ENCODE measurements around the gene CSF2.

Gene CSF2

GRCh38 chr5:132101385-132101880, 27.8 kb downstream of the CSF2 start:
- Histone ChIP-seq H3K9me2 (replicated peaks; ENCODE audit: control insufficient read depth, low read length) (no peaks in the 10 kb centered on the region), H3K27me3 (ENCODE audit: control insufficient read depth, low read length) (peaks cover 11% of the 10 kb centered on the region; the same call in 1 of the 2 replicates), H3K4me1 (ENCODE audit: control insufficient read depth, low read length) (peaks cover 38% of the 10 kb centered on the region), H3K27ac (ENCODE audit: low read depth, low read length) (no peak overlapping the region), H3F3A (ENCODE audit: control insufficient read depth, insufficient read depth) (no peaks in the 10 kb centered on the region), H4K20me1 (ENCODE audit: control insufficient read depth, insufficient read depth, low read depth, low read length) (no peaks in the 10 kb centered on the region), H3K79me2 (ENCODE audit: control insufficient read depth, low read length) (no peaks in the 10 kb centered on the region), H3K36me3 (ENCODE audit: control insufficient read depth, low read length) (no peaks in the 10 kb centered on the region), H3K4me2 (ENCODE audit: low read length) (no peak overlapping the region), H3K4me3 (ENCODE audit: low read length) (no peak overlapping the region), H3K9me3 (ENCODE audit: control insufficient read depth, insufficient read depth, low read length) (no peaks in the 10 kb centered on the region)
- TF ChIP-seq, protein P1, sequence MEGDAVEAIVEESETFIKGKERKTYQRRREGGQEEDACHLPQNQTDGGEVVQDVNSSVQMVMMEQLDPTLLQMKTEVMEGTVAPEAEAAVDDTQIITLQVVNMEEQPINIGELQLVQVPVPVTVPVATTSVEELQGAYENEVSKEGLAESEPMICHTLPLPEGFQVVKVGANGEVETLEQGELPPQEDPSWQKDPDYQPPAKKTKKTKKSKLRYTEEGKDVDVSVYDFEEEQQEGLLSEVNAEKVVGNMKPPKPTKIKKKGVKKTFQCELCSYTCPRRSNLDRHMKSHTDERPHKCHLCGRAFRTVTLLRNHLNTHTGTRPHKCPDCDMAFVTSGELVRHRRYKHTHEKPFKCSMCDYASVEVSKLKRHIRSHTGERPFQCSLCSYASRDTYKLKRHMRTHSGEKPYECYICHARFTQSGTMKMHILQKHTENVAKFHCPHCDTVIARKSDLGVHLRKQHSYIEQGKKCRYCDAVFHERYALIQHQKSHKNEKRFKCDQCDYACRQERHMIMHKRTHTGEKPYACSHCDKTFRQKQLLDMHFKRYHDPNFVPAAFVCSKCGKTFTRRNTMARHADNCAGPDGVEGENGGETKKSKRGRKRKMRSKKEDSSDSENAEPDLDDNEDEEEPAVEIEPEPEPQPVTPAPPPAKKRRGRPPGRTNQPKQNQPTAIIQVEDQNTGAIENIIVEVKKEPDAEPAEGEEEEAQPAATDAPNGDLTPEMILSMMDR (IDR thresholded peaks at IDR 0.05; ENCODE audit: low read depth, low read length, poor library complexity, severe bottlenecking), result no peak
- no peak for TF ChIP-seq EZH2phosphoT487 (IDR thresholded peaks at IDR 0.05; ENCODE audit: borderline replicate concordance, low read length)

DNA sequence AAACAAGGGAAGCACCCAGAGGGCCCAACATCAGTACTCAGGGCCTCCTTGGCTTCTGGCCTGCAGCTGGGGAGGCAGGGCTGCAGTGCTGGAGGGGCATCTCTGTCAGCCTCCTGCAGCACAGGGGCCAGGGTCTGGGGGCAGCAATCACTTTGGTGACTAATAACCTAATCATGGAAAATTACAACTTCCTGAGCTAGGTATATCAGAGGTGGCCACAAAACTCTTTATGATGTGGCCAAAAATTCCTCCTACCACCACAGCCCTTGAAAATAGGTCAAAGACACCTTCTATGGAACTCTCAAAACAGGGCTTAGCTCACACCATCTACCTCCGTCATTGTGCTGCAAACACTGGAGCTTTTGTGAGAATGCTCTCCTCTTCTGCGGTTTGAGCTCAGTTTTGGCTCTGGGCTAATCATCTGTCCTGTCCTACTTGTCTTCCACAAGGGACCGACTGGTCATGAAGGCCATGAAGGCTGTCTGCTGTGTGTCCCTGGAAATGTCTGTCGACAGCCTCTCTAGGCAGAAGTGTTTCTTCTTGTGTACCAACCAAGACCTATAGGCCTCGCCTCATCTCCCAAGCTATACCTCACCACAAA, 28.6 kb downstream of the CSF2 start:
- no peak overlapping the region for H3K4me2 ChIP-seq (ENCODE audit: low read length)
- TF ChIP-seq, protein P1 (IDR thresholded peaks at IDR 0.05; ENCODE audit: low read depth, low read length, poor library complexity, severe bottlenecking), result no peak
- no peak for TF ChIP-seq EZH2phosphoT487 (IDR thresholded peaks at IDR 0.05; ENCODE audit: borderline replicate concordance, low read length)
- H3K4me3 ChIP-seq (ENCODE audit: low read length), result no peak overlapping the region
- no peaks in the 10 kb centered on the region for H4K20me1 ChIP-seq (ENCODE audit: control insufficient read depth, insufficient read depth, low read depth, low read length)
- no peaks in the 10 kb centered on the region for H3K79me2 ChIP-seq (ENCODE audit: control insufficient read depth, low read length)
- H3K36me3 ChIP-seq (ENCODE audit: control insufficient read depth, low read length), result no peaks in the 10 kb centered on the region
- no peaks in the 10 kb centered on the region for H3K9me3 ChIP-seq (ENCODE audit: control insufficient read depth, insufficient read depth, low read length)
- no peak overlapping the region for H3K27ac ChIP-seq (ENCODE audit: low read depth, low read length)
- H3K9me2 ChIP-seq (replicated peaks; ENCODE audit: control insufficient read depth, low read length), result no peaks in the 10 kb centered on the region
- no peaks in the 10 kb centered on the region for H3F3A ChIP-seq (ENCODE audit: control insufficient read depth, insufficient read depth)
- H3K27me3 ChIP-seq (ENCODE audit: control insufficient read depth, low read length), result peaks cover 11% of the 10 kb centered on the region; the same call in 1 of the 2 replicates
- peaks cover 38% of the 10 kb centered on the region for H3K4me1 ChIP-seq (ENCODE audit: control insufficient read depth, low read length)

DNA sequence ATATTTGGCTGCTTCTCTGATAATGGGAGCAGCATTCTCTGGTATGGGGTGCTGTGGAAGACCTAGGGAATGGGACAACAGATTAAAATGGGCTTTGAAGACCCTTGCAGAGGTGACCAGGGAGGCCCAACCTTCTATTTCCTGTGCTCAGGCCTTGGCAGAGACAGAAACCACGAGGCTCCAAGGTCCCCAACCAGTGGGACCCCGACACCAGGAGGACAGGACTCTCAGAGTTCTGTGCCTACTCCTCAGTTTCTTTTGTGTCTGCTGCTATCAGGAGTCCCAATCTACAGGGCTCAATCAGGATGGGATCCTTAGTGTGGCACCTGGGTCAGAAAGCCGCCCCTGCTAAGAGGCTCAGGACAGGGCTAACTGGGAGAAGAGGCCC, 29.3 kb downstream of the CSF2 start:
- Histone ChIP-seq H3K4me1 (ENCODE audit: control insufficient read depth, low read length) (peaks cover 38% of the 10 kb centered on the region), H3K4me2 (ENCODE audit: low read length) (peak overlapping the region; percentile 66), H4K20me1 (ENCODE audit: control insufficient read depth, insufficient read depth, low read depth, low read length) (no peaks in the 10 kb centered on the region), H3K4me3 (ENCODE audit: low read length) (peak overlapping the region; percentile 47), H3F3A (ENCODE audit: control insufficient read depth, insufficient read depth) (no peaks in the 10 kb centered on the region), H3K79me2 (ENCODE audit: control insufficient read depth, low read length) (no peaks in the 10 kb centered on the region), H3K36me3 (ENCODE audit: control insufficient read depth, low read length) (no peaks in the 10 kb centered on the region), H3K27ac (ENCODE audit: low read depth, low read length) (no peak overlapping the region), H3K9me3 (ENCODE audit: control insufficient read depth, insufficient read depth, low read length) (no peaks in the 10 kb centered on the region), H3K9me2 (replicated peaks; ENCODE audit: control insufficient read depth, low read length) (no peaks in the 10 kb centered on the region), H3K27me3 (ENCODE audit: control insufficient read depth, low read length) (peaks cover 11% of the 10 kb centered on the region; the same call in 1 of the 2 replicates)
- TF ChIP-seq, protein P1 (IDR thresholded peaks at IDR 0.05; ENCODE audit: low read depth, low read length, poor library complexity, severe bottlenecking), result no peak
- no peak for TF ChIP-seq EZH2phosphoT487 (IDR thresholded peaks at IDR 0.05; ENCODE audit: borderline replicate concordance, low read length)

Data from DOHH2 (cell line).